Hematopoietic multipotent progenitor cell treated with erythropoietin and hydrocortisone succinate and interleukin-3 and kit ligand, for 17 days (in vitro differentiated cells): ENCODE measurements around the gene TAF9.
"Not testable (repeated sequence)": the region's sequence is repeated elsewhere in the genome, so short reads cannot be mapped to it uniquely, and the experiment has no call there.

Source experiments
- DNase-seq: peaks from one replicate; pipeline ENCODE4 v3.0.0-alpha.2; 2015; ENCODE audit warnings: low spot score

TAF9 gene

DNA sequence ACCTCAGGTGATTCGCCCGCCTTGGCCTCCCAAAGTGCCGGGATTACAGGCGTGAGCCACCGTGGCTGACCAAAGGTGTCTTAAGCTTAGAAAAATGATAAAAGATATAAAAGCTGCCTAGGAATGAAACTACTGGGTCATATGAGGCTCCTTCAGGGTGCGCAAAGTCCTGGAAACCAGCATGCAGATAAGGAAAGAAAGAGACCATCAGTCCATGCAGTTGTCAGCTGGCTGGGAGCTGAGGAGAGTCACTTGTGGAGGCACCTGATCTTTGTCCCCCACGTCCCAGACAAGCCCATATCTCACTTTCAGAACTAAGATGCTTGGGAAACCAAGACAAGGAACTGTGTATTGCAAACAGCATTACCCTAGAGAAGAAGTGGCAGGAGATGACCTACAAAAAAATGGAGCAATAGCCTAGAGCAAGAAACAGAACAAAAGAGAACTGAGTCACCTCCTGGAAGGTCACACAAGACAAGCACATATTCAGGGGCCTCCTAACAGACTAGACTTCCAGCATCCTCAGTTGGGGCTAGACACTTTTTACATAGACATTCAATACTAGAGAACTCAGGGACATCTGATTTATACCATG is 33.9 kb downstream of the TAF9 start:
- DNase-seq = no peak

DNA sequence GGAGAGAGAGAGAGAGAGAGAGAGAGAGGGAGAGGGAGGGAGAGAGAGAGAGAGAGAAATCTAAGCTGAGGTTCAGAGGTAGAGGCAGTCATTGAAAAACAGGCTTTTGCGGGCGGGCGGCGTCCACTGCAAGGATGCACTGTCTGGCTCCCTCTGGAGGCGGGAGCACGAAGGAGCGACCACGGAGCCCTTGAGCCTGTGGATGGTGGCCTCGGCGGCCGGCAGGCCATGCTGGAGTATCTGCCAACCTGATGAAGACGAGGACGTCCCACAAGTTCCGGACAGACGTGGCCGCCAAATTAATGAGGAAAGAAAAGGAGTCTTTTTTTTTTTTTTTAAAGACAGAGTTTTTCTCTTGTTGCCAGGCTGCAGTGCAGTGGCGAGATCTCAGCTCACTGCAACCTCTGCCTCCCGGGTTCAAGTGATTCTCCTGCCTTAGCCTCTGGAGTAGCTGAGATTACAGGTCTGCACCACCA is 34.5 kb downstream of the TAF9 start:
- peak; percentile 85 for DNase-seq

DNA sequence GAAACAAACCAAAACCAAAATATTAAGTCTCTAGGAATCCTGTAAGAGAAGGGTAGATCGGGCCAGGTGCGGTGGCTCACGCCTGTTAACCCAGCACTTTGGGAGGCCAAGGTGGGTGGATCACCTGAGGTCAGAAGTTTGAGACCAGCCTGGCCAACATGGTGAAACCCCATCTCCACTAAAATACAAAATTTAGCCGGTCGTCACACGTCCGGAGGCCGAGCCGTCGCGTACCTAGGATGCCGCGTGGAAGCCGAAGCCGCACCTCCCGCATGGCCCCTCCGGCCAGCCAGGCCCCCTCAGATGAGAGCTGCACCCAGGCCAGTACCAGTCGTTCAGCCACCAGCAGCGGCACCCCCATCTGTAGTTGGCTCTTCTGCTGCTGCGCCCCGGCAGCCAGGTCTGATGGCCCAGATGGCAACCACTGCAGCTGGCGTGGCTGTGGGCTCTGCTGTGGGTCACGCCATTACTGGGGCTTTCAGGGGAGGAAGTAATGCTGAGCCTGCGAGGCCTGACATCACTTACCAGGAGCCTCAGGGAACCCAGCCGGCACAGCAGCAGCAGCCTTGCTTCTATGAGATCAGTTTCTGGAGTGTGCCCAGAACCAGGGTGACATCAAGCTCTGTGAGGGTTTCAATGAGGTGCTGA is 35.5 kb downstream of the TAF9 start:
- not testable (repeated sequence) for DNase-seq

DNA sequence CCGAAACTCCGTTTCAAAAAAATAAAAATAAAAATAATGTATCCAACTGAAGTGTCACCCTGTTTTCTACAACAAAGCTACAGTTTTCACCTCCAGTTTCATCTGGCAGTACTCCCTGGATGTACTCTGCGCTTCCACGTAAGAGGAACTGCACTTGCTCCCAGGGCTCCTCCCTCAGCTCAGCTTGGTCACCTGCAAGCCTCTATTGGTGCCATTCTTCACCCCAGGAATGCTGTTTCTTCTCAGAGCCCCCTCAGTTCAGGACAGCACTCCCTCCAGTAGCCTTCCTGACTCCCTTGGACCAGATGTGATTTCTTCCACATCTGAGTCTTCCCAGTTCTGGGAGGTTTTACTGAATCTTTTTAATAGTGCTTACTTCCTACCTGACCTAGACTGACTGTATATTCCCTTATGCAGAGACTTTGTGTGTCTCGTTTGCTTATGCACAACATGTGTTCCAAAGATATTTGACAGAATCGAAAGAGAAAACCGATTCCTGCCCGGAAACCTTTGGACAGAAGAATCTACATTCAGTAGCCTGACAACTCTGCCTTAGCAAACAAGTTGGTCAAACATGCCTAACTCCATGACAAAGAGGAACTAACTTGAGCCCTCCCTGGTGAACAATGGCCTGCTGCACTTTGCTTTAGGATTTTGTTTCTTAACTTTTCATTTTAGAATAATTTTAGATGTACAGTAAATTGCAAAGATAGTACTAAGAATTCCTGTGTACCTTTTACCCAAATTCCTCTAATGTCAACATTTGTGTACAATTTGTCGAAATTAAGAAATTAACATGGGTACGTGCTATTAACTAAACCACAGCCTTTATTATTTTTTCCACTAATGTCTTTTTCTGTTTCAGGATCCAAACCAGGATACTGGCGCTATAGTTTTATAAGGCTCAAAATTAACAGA is 37.5 kb downstream of the TAF9 start:
- DNase-seq = no peak

DNA sequence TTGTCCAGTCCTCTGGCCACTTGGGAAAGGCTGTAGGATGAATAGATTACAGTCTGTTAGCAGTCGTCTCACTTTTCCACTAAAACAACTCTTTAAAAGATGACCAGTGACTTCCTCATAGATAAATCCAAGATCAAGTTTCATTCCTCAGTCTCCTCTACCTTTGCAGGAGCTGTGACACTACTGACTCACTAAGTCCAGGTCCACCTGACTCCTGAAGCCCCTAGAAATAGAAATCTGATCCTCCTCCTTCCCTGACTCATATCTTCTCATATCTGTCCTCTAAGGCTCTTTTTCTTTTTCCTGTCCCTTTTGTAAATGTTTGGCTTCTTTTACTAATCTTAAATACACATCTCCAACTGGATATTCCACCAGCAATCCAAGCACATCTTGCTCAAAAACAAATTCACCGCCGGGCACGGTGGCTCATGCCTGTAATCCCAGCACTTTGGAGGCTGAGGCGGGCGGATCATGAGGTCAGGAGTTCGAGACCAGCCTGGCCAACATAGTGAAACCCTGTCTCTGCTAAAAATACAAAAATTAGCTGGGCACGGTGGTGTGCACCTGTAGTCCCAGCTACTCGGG is 39.3 kb downstream of the TAF9 start:
- no peak for DNase-seq

DNA sequence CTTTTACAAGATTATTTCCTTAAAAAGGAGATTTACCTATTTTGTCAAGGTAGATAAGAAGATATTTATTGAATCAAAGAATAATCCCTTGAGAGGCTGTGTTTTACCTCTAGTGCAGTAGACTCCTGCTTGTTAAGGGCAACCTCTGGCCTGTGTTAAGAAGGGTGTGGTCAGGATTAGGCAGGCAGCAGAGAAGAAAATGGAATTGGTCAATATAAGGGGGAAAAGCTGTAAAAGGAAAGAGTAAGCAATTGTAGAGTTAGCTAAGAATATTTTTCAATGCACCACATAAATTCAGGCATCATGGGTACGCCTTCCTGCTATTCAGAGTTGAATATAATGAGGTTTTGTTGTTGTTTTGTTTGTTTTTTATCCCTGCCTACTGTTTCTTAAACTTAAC is 43.0 kb downstream of the TAF9 start:
- DNase-seq = no peak

DNA sequence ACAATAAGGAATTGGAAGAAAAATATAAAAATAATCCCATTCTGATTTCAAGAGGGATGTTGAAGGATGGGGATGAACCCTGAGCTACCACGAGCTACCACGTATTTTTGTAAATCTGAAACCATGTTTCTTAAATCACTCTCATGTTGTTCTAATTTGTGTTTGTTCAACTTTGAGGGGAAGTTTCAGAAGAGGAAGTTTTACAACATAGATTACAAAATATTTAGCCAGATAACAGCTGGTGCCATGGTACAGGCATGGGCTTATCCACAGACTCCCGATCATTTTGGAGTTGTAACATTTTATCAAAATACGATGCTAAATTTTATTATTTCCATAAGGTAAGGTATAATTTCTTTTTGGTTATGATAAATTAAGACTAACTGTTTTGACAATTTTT is 51.9 kb downstream of the TAF9 start:
- DNase-seq = no peak

DNA sequence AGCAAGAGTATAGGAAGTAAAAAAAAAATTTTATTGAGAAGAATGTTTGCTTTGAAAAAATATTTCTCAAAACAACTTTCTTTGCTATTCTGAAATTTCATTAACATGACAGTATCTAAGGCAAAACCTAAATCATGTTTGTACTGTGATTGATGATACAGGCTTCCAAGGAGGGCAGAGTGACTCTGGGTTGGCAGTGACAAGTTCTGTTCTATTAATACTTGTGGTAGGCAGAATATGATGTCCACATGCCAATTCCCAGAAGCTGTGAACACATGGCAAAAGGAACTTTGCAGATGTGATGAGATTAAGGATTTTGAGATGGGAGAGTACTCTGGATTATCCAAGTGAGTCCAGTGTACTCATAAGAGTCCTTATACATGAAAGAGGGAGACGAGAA is 53.3 kb downstream of the TAF9 start:
- no peak for DNase-seq
